GM19438 (cell line): ENCODE measurements around the gene WDR13.
"Not testable (repeated sequence)": the region's sequence is repeated elsewhere in the genome, so short reads cannot be mapped to it uniquely, and the experiment has no call there.

ENCODE experiments used
- ATAC-seq: cut with Tn5 transposase; IDR thresholded peaks from one replicate; pipeline ENCODE4 v1.9.1; 2021; ENCODE audit warnings: low read depth; ENCODE audit not compliant: unreplicated experiment

The WDR13 gene

GRCh38 chrX:48597353-48598264 is at the start of gene WDR13:
WDR13 (plus strand) TSS chrX:48597492; CDS start chrX:48597997, 505 bp downstream.
- ATAC-seq = peak; percentile 66

GRCh38 chrX:48548871-48549270 is 48.4 kb upstream of the WDR13 start:
- no peak for ATAC-seq

GRCh38 chrX:48555731-48556325 is 41.5 kb upstream of the WDR13 start:
- not testable (repeated sequence) for ATAC-seq

GRCh38 chrX:48558271-48558670 is 39.0 kb upstream of the WDR13 start:
- ATAC-seq = no peak

- no peak for ATAC-seq
Measured at GRCh38 chrX:48559636-48560035, 37.7 kb upstream of the WDR13 start.

GRCh38 chrX:48560056-48560455 is 37.2 kb upstream of the WDR13 start:
- no peak for ATAC-seq

- no peak for ATAC-seq
Measured at GRCh38 chrX:48560681-48561080, 36.6 kb upstream of the WDR13 start.

GRCh38 chrX:48569958-48570357 is 27.3 kb upstream of the WDR13 start:
- no peak for ATAC-seq

- no peak for ATAC-seq
Measured at GRCh38 chrX:48573690-48574269, 23.5 kb upstream of the WDR13 start.

- ATAC-seq = peak; percentile 84
Measured at GRCh38 chrX:48574270-48575266, 22.7 kb upstream of the WDR13 start, which contains the start of gene RBM3. RBM3 (plus strand) TSS chrX:48574484; CDS start chrX:48575181, 697 bp downstream.

GRCh38 chrX:48575642-48576041 is 21.6 kb upstream of the WDR13 start:
- ATAC-seq = no peak

- no peak for ATAC-seq
Measured at GRCh38 chrX:48576108-48576507, 21.2 kb upstream of the WDR13 start.

- no peak for ATAC-seq
Measured at GRCh38 chrX:48578661-48579128, 18.6 kb upstream of the WDR13 start.

GRCh38 chrX:48579259-48579658 is 18.0 kb upstream of the WDR13 start:
- no peak for ATAC-seq

GRCh38 chrX:48580662-48581061 is 16.6 kb upstream of the WDR13 start:
- no peak for ATAC-seq

- ATAC-seq = no peak
Measured at GRCh38 chrX:48584698-48585097, 12.6 kb upstream of the WDR13 start.

GRCh38 chrX:48589482-48590162 is 7.7 kb upstream of the WDR13 start:
- ATAC-seq = no peak

- no peak for ATAC-seq
Measured at GRCh38 chrX:48590203-48591103, 6.8 kb upstream of the WDR13 start.
